ENCODE data around the gene CAV2. TPM values are rescaled to one million over a fixed set of nuclear protein-coding genes. Genes with fewer than 3 reads are reported as not detected.
A peak's percentile ranks its signal among the peaks of the same experiment; 100 is the strongest.

CAV2 gene
- total RNA-seq, 1 experiment from 2014 or later, result 18.1 TPM

DNA sequence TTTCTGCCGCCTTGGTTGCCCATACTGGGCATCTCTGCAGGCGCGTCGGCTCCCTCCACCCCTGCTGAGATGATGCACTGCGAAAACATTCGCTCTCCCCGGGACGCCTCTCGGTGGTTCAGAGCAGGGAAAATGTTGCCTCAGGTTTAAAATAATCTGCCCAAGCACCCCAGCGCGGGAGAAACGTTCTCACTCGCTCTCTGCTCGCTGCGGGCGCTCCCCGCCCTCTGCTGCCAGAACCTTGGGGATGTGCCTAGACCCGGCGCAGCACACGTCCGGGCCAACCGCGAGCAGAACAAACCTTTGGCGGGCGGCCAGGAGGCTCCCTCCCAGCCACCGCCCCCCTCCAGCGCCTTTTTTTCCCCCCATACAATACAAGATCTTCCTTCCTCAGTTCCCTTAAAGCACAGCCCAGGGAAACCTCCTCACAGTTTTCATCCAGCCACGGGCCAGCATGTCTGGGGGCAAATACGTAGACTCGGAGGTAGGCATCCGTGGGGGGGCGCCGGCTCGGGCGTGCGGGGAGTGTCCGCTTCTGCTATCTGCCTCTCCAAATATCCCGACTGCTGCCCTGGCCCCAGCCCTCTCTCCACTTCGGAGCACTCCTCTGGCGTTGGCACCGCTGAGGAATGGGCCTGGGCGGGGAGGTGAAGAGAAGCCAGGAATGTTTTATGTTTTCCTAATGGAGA is 25.2 kb downstream of the CAV2 start, which contains the start of gene CAV1:
TSS of gene CAV1 (plus strand) at position 428 of the 689 bp plus-strand sequence. CDS start at position 455, 27 bp downstream.
- TF ChIP-seq, protein P1, sequence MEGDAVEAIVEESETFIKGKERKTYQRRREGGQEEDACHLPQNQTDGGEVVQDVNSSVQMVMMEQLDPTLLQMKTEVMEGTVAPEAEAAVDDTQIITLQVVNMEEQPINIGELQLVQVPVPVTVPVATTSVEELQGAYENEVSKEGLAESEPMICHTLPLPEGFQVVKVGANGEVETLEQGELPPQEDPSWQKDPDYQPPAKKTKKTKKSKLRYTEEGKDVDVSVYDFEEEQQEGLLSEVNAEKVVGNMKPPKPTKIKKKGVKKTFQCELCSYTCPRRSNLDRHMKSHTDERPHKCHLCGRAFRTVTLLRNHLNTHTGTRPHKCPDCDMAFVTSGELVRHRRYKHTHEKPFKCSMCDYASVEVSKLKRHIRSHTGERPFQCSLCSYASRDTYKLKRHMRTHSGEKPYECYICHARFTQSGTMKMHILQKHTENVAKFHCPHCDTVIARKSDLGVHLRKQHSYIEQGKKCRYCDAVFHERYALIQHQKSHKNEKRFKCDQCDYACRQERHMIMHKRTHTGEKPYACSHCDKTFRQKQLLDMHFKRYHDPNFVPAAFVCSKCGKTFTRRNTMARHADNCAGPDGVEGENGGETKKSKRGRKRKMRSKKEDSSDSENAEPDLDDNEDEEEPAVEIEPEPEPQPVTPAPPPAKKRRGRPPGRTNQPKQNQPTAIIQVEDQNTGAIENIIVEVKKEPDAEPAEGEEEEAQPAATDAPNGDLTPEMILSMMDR (IDR thresholded peaks at IDR 0.05; ENCODE audit: insufficient read depth in 1 of 2, low read depth in 1 of 2, low read length in 1 of 2, severe bottlenecking in 1 of 2, unreplicated experiment in 1 of 2), result no peak
- H3K4me3 ChIP-seq (ENCODE audit: low read depth, low read length), result peak within 1 kb of the TSS; percentile 60
- ChIA-PET POLR2A (no interaction called here), CTCF (interaction anchor here (0.6 to 2.1 kb wide), 2 partner anchors 87 to 473 kb away, joined by 3 to 26 read pairs; no protein-coding TSS in a partner anchor)
- Mint-ChIP-seq H3K4me3 (ENCODE audit: unreplicated experiment) (peak within 1 kb of the TSS; percentile 94), H3K4me1 (ENCODE audit: low read depth, unreplicated experiment) (no peaks in the 10 kb centered on the region), H3K27ac (ENCODE audit: unreplicated experiment) (peak within 1 kb of the TSS; percentile 52), H3K9me3 (ENCODE audit: unreplicated experiment) (no peaks in the 10 kb centered on the region), H3K36me3 (ENCODE audit: insufficient read depth, unreplicated experiment) (no peaks in the 10 kb centered on the region), H3K27me3 (ENCODE audit: insufficient read depth, unreplicated experiment) (no peaks in the 10 kb centered on the region)
- no peaks in the 10 kb centered on the region for H3K27me3 ChIP-seq (replicated peaks; ENCODE audit: control insufficient read depth, insufficient read depth, low read length)
- no peaks in the 10 kb centered on the region for H3K9me3 ChIP-seq
- H3K36me3 ChIP-seq (ENCODE audit: control insufficient read depth, insufficient read depth, low read length), result no peaks in the 10 kb centered on the region
- H3K4me1 ChIP-seq, result peaks cover 10% of the 10 kb centered on the region; the same call in 1 of the 2 replicates
- peak; percentile 35 to 42 for DNase-seq
- intact Hi-C loops (cut with micrococcal nuclease; ENCODE audit: unreplicated experiment), result loop anchor here (1.0 kb wide), 1 partner anchor 351 kb away; no protein-coding TSS in a partner anchor
- BruUV-seq (replicated peaks), result no TSS peak

DNA sequence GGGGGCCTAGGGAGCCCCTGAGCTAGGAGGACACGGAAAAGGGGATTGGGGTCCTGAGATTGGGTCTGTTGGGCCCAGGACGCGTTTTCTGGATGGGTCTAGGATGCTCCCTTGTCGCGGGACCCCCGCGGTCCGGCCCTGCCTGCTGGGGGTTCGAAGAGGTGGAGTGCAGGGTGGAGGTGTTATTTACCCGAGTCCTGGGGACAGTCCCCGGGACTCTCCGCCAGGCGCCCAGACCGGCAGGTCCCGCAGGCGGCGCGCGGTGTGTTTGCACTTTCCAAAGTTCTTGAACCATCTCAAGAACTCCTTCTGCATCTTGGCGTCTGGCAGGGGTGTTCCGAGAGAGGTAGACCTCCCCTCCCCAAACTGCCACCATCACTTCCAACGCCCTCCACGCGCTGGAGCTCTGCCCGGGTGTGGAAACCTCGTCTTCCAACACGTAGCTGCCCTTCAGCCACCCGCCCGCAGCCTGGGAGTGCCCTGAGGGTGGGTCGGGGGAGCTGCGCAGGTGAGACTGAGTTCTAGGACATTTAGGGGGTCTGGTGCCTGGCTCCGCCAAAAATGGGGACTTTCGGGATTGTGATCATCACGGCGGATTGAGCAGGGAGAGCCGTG is 25.9 kb downstream of the CAV2 start:
- intact Hi-C loops (cut with micrococcal nuclease; ENCODE audit: unreplicated experiment), result loop anchor here (1.0 kb wide), 1 partner anchor 352 kb away; no protein-coding TSS in a partner anchor
- BruUV-seq (replicated peaks), result no TSS peak
- Mint-ChIP-seq H3K27ac (ENCODE audit: unreplicated experiment) (peak overlapping the region; percentile 52), H3K27me3 (ENCODE audit: insufficient read depth, unreplicated experiment) (no peaks in the 10 kb centered on the region), H3K36me3 (ENCODE audit: insufficient read depth, unreplicated experiment) (no peaks in the 10 kb centered on the region), H3K4me3 (ENCODE audit: unreplicated experiment) (peak overlapping the region; percentile 94), H3K9me3 (ENCODE audit: unreplicated experiment) (no peaks in the 10 kb centered on the region), H3K4me1 (ENCODE audit: low read depth, unreplicated experiment) (no peaks in the 10 kb centered on the region)
- ChIA-PET CTCF (interaction anchor here (0.6 to 2.6 kb wide), 13 partner anchors 10 to 472 kb away, joined by 3 to 26 read pairs (median 3); no protein-coding TSS in a partner anchor), POLR2A (no interaction called here)
- Histone ChIP-seq H3K4me1 (peaks cover 10% of the 10 kb centered on the region; the same call in 1 of the 2 replicates), H3K36me3 (ENCODE audit: control insufficient read depth, insufficient read depth, low read length) (no peaks in the 10 kb centered on the region), H3K4me3 (ENCODE audit: low read depth, low read length) (peak overlapping the region; percentile 60), H3K27me3 (replicated peaks; ENCODE audit: control insufficient read depth, insufficient read depth, low read length) (no peaks in the 10 kb centered on the region), H3K9me3 (no peaks in the 10 kb centered on the region)
- TF ChIP-seq, protein P1 (IDR thresholded peaks at IDR 0.05; ENCODE audit: insufficient read depth in 1 of 2, low read depth in 1 of 2, low read length in 1 of 2, severe bottlenecking in 1 of 2, unreplicated experiment in 1 of 2), result no peak
- DNase-seq, result peak; percentile 37 to 47
